GM21619 (cell line): ENCODE measurements around the gene KRTAP6-2.

Experiments
- ATAC-seq: cut with Tn5 transposase; IDR thresholded peaks from one replicate; pipeline ENCODE4 v1.9.1; 2021; ENCODE audit not compliant: unreplicated experiment

Gene KRTAP6-2, protein sequence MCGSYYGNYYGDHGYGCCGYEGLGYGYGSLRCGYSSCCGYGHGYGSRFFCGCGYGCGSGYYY

GRCh38 chr21:30598802-30599201, at the start of gene KRTAP6-2:
TSS of gene KRTAP6-2 (minus strand) at chr21:30598902. CDS start at chr21:30598874, 28 bp downstream.
- no peak for ATAC-seq

DNA sequence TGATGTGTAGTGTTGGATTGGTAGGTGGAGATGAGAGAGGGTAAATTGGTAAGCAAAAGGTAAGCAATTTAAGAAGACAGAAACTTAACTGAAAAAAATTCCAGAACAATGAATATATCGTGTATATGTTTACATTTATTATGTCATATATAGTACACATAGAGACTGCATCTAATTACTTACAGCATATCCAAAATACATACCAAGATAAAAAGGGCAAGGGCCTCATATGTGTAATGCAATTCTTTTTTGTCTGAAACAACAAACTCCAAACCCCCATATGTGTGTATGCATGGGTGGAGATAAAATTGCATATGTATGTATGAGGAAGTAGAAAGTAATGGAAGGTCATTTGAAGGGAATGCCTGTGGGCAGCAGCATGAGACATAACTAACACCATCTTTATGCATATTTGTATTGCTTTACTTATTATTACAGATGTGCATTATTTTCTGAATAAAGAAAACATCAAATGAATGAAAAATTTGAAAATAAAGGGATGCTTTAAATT, 48.3 kb upstream of the KRTAP6-2 start:
- ATAC-seq, result no peak

- no peak for ATAC-seq
Measured at GRCh38 chr21:30642564-30642963, 43.9 kb upstream of the KRTAP6-2 start, which contains the start of gene KRTAP20-3. TSS of gene KRTAP20-3 (plus strand) at chr21:30642864.

GRCh38 chr21:30638686-30639085, 40.0 kb upstream of the KRTAP6-2 start:
- no peak for ATAC-seq

- no peak for ATAC-seq
Measured at GRCh38 chr21:30634906-30635305, 36.2 kb upstream of the KRTAP6-2 start, which contains the start of gene KRTAP20-2. TSS of gene KRTAP20-2 (plus strand) at chr21:30635206. CDS start at chr21:30635264, 58 bp downstream.

DNA sequence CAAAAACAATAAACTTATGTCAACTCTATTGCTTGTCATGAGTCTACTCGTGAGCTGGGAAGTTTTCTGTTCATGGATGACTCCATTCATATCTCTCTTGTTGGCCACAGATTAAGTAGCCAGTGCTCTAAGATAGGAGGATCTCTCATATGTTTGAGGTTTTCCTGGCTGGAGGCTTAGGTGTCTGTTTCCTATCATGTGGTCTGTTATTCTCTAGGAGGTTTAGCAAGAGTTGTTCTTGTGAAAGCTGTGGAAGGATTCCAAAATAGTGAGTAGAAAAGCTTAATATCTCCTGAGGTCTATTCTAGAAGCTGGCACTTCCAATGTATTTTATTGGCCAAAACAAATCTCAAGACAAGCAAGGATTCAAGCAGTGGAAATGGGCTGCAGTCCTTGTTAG, 30.5 kb upstream of the KRTAP6-2 start:
- no peak for ATAC-seq

- ATAC-seq, result no peak
Measured at GRCh38 chr21:30628109-30628508, 29.4 kb upstream of the KRTAP6-2 start.

DNA sequence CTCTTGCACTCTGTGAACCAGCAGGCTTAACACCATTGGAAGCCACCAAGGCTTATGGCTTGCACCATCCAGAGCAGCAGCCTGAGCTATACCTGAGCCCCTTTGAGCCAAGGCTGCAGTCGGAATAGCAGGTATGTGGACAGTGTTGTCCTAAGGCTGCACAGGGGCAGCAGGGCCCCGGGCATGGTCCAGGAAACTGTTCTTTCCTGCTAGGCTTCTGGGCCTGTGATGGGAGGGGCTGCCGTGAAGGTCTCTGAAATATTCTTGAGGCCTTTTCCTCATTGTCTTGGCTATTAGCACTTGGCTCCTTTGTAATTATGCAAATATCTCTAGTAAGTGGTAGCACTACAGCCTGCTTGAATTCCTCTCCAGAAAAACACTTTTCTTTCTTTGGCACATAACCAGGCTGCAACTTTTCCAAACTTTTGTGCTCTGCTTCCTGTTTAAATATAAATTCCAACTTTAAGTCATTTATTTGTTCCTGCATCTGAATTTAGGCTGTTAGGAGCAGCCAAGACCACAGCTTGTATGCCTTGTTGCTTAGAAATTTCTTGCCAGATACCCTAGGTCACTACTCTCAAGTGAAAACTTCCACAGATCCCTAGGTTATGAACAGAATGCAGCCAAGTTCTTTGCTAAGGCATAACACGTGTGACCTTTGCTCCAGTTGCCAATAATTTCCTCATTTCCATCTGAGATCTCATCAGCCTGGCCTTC, 26.9 kb upstream of the KRTAP6-2 start:
- ATAC-seq, result no peak

DNA sequence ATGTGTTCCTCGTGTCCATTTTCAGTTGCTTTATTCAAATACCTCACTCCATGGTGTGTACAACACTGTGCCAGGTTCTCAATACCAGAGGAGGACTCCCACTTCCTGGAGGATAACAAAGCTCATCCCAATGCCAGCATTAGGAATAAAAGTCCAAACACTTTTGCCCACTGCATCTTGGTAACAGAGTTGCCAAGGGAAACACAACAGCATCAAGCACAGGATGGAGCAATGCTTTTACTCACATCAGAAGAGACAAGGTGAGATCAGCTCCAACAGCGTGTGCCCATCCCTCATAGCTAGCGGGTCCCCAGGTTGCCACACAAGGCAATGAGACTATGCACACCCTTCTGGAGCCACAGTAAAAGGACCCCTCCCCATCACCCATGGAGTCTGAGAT, 24.7 kb upstream of the KRTAP6-2 start:
- ATAC-seq, result no peak

GRCh38 chr21:30620522-30620921, 21.8 kb upstream of the KRTAP6-2 start, which contains the start of gene KRTAP20-4:
TSS of gene KRTAP20-4 (plus strand) at chr21:30620627.
- no peak for ATAC-seq

DNA sequence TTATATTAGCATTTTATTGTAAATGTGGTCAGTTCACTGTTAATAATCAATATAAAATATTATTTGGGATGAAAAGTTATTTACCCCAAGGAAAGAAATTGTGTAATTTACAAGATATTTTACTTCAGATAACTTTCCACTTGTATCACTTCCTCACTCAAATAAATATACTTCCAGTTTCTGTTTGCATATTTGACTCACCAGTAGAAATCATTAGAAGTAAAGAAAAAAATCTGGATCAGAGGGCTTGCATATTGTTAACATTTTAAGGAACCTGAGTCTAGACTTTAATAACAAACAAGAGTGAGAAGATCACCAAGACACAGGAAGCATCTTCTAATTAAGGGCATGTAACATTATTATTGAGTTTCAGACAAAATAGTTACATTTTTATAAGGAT, 21.4 kb upstream of the KRTAP6-2 start:
- no peak for ATAC-seq

GRCh38 chr21:30616125-30616524, 17.4 kb upstream of the KRTAP6-2 start, which contains the start of gene KRTAP20-1:
TSS of gene KRTAP20-1 (plus strand) at chr21:30616425. CDS start at chr21:30616455, 30 bp downstream.
- ATAC-seq, result no peak

GRCh38 chr21:30615199-30615598, 16.5 kb upstream of the KRTAP6-2 start:
- no peak for ATAC-seq

DNA sequence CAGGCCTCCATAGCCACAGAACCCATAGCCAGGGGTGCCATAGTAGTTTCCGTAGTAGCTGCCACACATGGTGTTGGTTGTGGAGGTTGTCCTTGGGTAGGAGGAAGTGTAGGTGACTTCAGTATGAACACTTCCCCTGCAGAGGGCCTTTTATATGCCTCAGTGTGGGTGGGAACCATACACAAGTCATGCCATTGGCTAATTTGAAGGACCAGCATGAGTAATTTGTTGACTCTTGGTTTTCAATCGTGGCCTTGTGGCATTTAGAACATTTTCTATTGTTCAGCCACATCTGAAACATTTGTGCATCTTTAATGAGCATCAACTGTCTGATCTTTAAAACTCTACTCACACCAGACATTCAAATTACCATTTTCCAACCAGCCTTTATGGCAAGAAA, 15.1 kb upstream of the KRTAP6-2 start, which contains the start of gene KRTAP6-1:
Gene KRTAP6-1 (minus strand): TSS at position 95 of the 400 bp plus-strand sequence. CDS start 26 bp downstream, at position 69.
- ATAC-seq, result no peak

GRCh38 chr21:30612132-30612531, 13.4 kb upstream of the KRTAP6-2 start:
- no peak for ATAC-seq

DNA sequence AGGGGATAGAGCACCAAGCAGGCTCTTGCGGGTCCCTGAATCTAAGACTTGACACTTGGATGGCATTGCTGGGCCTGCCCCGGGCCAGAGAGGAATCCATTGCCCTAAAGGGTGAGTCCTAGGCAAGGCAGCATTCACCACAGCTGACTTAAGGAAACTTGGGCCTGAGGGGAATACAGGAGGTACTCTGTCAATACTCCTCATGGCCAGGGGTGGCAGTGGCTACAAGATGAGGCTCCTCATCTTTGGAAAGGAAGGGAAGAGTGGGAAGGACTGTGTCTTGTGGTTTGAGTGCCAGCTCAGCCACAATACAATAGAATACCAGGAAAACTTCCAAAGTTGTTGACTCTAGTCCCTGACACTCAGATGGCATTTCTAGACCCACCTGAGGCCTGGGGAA, 7.3 kb upstream of the KRTAP6-2 start:
- ATAC-seq, result no peak

GRCh38 chr21:30600787-30601186, 2.1 kb upstream of the KRTAP6-2 start, which contains the start of gene KRTAP22-1:
TSS of gene KRTAP22-1 (plus strand) at chr21:30601087.
- ATAC-seq, result no peak

- no peak for ATAC-seq
Measured at GRCh38 chr21:30592140-30592539, 6.6 kb downstream of the KRTAP6-2 start, which contains the start of gene KRTAP6-3. TSS of gene KRTAP6-3 (plus strand) at chr21:30592440. CDS start at chr21:30592446, 6 bp downstream.

DNA sequence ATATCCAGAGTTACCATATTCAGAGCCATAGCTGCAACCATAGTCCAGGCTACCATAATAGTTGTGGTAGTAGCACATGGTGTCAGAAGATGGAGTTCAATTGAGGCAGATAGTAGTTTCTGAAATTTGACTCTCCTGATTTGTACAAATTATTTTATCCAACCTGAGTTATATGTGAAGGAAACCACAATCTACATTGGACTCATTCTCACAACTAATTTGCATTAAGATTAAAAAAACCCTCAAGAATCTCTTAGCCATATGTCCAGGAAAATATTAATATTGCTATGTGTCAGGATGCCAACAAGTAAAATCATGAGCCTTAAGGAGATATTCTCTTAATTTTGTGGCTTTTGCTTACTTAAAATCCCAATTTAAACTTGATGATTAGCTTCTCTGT, 8.4 kb downstream of the KRTAP6-2 start, which contains the start of gene KRTAP22-2:
Gene KRTAP22-2 (minus strand): TSS at position 101 of the 400 bp plus-strand sequence.
- no peak for ATAC-seq

DNA sequence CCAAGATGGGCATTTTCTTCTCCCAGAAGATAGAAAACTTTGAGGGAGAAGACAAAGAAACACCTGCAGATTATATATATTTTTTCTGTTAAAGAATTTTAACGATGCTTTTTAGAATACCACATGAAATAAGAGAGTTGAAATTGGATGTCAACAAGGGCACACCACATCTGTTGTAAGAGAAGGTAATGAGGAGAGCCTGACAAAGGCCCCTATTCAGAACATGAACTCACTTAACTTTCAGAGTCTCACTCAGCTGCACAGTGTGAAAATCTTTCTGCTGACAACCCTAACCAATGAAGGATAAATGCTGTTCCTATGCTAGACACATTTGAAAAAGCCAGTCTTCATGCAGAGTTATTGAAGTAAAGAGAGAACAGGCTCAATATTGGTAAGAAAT, 15.8 kb downstream of the KRTAP6-2 start:
- ATAC-seq, result no peak

- no peak for ATAC-seq
Measured at GRCh38 chr21:30580132-30580531, 18.6 kb downstream of the KRTAP6-2 start.

GRCh38 chr21:30579346-30579745, 19.4 kb downstream of the KRTAP6-2 start:
- no peak for ATAC-seq
